H1 (cell line): ENCODE results near the gene DOCK9. TPM values are rescaled to one million over a fixed set of nuclear protein-coding genes. Genes with fewer than 3 reads are reported as not detected.

Source experiments
- ATF2 ChIP-seq: IDR thresholded peaks from 2 replicates; pipeline ENCODE4 v1.6.1; 2012; ENCODE audit warnings: low read length, inconsistent platforms
- BCL11A ChIP-seq, 2 experiments: IDR thresholded peaks; one replicate each; pipeline ENCODE4 v1.6.1; 2011; ENCODE audit warnings: low read depth in 2 of 2, low read length in 2 of 2, mild to moderate bottlenecking in 2 of 2
- CREB1 ChIP-seq: IDR thresholded peaks from 2 replicates; pipeline ENCODE4 v1.6.1; 2012; ENCODE audit warnings: inconsistent platforms
- CTBP2 ChIP-seq: IDR thresholded peaks from 2 replicates; pipeline ENCODE4 v1.7.0; 2011; ENCODE audit warnings: borderline replicate concordance, mild to moderate bottlenecking, moderate library complexity, mixed read lengths, low read length; ENCODE audit not compliant: insufficient read depth, insufficient read length
- HDAC2 ChIP-seq, 2 experiments: fragments of 300-600 bp in 1 of 2; sonication (generic) in 1 of 2; IDR thresholded peaks; 2 replicates each; pipeline ENCODE4 v1.6.1; 2011 to 2012; ENCODE audit warnings: low read depth in 2 of 2, low read length in 2 of 2, mild to moderate bottlenecking in 2 of 2, moderate library complexity in 2 of 2, borderline replicate concordance in 1 of 2, inconsistent platforms in 1 of 2
- POLR2AphosphoS5 ChIP-seq: IDR thresholded peaks from 2 replicates; pipeline ENCODE4 v1.6.1; 2011; ENCODE audit warnings: low read depth, low read length
- RXRA ChIP-seq: IDR thresholded peaks from 2 replicates; pipeline ENCODE4 v1.6.1; 2011; ENCODE audit warnings: low read depth, mild to moderate bottlenecking, low read length, moderate library complexity; ENCODE audit not compliant: insufficient read depth
- polyA plus RNA-seq, 7 experiments: library from polyadenylated mRNA; depleted of rRNA in 3 of 7; stranded (reverse) in 5 of 7; unstranded in 2 of 7; fragments of >200 nt in 5 of 7; fragments of 200-250 nt in 2 of 7; gene quantifications; 1 replicate in 5 of 7; 2 replicates in 1 of 7; 4 replicates in 1 of 7; pipeline versions ENCODE4 v1.2.1 to v1.2.3, GENCODE V29; 2011 to 2013; ENCODE audit warnings: missing spikeins in 2 of 7, mixed read lengths in 2 of 7
- total RNA-seq: library from RNA; stranded (reverse); fragmentation: NEBNext Ultra II Directional; extraction: Animal tissue kit (Norgen Biotek cat#: 25700); gene quantifications from 2 replicates; pipeline ENCODE4 v1.2.1, GENCODE V29; 2021

Gene DOCK9
- total and polyA plus RNA-seq, 2 of the 8 experiments (the other 6 are each of a cell fraction or from before 2014, with no cell fraction given) = 21.6 to 31.5 TPM

- TF ChIP-seq ATF2 = no peak
- TF ChIP-seq RXRA = no peak
- TF ChIP-seq CTBP2 = no peak
- no peak for TF ChIP-seq HDAC2 (IDR thresholded peaks at IDR 0.05; ENCODE audit: borderline replicate concordance in 1 of 2, low read depth in 2 of 2, low read length in 2 of 2)
- TF ChIP-seq CREB1 = no peak
- no peak for TF ChIP-seq BCL11A (IDR thresholded peaks at IDR 0.05; ENCODE audit: low read depth in 2 of 2, low read length in 2 of 2)
- TF ChIP-seq POLR2AphosphoS5 = no peak
Observed at GRCh38 chr13:98856983-98857382, 120.9 kb downstream of the DOCK9 start (continued).
